HG02884 (cell line): ENCODE measurements around the gene CLDN6.
"Not testable (repeated sequence)": the region's sequence is repeated elsewhere in the genome, so short reads cannot be mapped to it uniquely, and the experiment has no call there.

Experiments used
- ATAC-seq: cut with Tn5 transposase; IDR thresholded peaks from one replicate; pipeline ENCODE4 v1.9.1; 2021; ENCODE audit warnings: mild to moderate bottlenecking, moderate library complexity; ENCODE audit not compliant: unreplicated experiment

The CLDN6 gene

DNA sequence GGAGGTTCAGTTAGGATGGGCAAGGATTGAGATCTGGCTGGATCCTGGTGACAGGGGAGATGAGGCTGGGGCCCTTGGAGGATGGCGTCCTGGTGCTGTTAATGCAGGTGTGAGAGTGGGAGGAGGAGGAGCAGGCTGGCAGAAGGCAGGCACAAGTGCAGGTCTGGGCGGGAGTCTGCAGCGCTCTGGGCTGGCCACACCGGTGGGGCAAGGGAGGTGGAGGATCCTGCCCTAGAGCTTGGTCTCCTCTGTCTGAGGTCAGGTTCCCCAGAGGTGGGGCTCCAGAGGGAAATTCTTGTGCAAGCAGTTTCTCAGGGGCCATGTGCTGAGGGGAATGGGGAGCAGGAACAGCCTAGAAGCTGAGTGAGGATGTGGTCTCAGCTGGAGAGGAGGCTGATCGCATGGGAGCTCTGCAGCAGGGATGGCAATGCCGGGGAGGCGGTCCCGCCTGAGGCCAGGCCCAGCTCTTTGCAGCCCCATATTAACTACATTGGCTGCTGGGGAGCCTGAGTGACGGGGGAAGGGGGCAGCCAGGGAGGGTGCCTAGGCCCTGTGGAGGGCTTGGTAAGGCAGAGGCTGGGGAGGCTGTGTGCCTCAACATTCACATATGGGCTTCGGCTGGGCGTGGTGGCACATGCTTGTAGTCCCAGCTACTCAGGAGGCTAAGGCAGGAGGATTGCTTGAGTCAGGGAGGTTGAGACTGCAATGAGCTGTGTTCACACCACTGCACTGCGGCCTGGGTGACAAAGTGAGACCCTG, 34.8 kb upstream of the CLDN6 start:
- not testable (repeated sequence) for ATAC-seq

DNA sequence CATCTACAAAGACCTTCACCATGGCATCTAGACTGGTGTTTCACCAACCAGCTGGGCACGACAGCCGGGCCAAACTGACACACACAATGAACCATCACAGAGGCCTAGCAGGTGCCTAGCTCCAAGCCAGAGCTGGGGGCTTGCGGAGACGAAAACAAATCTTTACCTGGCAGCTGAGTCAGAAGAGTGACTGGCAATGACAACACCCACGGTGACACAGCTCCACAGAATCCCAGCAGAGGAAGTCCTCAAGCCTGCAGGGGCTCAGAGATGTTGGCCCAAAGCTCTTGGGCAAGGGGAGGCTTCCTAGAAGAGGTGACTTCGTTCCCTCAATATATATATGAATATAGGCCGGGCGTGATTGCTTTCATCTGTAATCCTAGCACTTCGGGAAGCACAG, 33.5 kb upstream of the CLDN6 start:
- ATAC-seq: no peak

DNA sequence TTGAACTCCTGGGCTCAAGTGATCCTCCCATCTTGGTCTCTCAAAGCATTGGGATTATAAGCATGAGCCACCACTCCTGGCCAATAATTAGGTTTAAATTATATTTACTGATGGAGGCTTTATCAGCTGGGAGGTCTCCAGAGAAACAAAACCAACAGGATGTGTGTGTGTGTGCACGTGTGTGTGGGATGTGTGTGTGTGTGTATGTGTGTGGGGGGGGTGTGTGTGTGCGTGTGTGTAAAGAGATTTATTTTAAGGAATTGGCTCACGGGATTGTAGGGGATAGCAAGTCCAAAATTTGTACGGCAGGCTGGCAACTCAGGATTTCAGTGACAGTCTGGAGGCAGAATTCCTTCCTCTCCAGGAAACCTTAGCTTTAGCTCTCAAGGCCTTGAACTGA, 33.0 kb upstream of the CLDN6 start:
- no peak for ATAC-seq

DNA sequence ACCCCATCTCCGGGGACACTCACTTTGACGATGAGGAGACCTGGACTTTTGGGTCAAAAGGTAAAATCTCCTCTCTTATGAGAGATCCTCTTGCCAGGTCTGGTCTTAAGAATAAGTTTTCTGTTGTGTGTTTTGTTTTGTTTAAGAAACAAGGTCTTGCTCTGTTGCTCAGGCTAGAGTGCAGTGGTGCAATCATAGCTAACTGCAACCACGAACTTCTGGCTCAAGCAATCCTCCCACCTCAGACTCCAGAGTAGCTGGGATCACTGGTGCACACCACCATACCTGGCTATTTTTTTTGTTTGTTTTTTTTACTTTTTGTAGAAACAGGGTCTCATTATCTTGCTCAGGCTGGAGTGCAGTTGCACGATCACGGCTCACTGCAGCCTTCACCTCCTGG, 32.5 kb upstream of the CLDN6 start:
- ATAC-seq: no peak

DNA sequence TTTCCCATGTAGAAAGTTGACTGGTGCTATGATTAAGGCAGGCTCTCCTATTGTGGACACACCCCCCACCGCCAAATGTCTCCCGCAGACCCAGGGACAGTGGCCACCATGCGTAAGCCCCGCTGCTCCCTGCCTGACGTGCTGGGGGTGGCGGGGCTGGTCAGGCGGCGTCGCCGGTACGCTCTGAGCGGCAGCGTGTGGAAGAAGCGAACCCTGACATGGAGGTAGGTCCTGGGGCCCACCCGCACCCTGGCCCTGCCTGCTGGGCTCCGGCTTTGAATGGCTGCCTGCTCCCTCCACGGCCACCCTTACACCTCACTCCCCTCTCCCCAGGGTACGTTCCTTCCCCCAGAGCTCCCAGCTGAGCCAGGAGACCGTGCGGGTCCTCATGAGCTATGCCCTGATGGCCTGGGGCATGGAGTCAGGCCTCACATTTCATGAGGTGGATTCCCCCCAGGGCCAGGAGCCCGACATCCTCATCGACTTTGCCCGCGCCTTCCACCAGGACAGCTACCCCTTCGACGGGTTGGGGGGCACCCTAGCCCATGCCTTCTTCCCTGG, 32.0 kb upstream of the CLDN6 start:
- no peak for ATAC-seq

DNA sequence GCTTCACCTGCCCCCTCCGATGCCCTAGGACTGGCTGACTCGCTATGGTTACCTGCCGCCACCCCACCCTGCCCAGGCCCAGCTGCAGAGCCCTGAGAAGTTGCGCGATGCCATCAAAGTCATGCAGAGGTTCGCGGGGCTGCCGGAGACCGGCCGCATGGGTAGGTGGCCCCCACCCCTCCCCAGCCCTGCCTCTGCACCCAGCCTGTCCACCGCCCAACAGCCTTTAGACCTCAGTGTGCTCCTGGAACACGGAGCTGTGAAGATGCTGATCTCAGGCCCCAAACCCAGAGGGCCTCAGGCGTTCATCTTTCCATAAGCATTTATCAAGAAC, 29.4 kb upstream of the CLDN6 start:
- no peak for ATAC-seq

DNA sequence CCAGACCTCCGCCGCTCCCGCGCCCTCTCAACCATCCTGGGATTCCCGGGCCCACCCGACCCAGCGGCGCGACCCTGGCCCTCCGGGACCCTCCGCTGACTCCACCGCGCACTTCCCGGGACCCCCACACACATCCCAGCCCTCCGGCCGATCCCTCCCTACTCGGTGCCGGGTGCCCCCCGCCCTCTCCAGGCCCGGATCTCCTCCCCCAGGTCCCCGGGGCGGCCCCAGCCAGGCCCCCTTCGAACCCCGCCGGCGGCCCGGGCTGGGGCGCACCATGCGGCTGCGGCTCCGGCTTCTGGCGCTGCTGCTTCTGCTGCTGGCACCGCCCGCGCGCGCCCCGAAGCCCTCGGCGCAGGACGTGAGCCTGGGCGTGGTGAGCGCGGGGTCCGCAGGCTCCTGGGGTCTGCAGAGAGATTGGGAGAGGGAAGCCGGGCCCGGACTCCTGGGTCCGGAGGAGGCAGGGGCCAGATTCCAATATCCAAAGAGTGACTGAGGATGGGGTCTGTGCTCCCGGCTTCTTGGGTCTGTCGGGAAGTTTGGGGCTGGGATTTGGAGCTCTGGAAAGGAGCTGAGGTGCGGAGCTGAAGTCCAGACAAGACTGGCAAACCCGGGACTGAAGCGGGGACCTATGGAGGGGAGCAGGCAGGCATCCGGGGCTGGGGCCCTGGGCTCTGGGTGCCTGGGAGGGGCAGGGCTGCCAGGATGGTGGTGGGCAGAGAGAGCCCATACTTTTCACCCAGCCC, 28.8 kb upstream of the CLDN6 start:
- no peak for ATAC-seq

DNA sequence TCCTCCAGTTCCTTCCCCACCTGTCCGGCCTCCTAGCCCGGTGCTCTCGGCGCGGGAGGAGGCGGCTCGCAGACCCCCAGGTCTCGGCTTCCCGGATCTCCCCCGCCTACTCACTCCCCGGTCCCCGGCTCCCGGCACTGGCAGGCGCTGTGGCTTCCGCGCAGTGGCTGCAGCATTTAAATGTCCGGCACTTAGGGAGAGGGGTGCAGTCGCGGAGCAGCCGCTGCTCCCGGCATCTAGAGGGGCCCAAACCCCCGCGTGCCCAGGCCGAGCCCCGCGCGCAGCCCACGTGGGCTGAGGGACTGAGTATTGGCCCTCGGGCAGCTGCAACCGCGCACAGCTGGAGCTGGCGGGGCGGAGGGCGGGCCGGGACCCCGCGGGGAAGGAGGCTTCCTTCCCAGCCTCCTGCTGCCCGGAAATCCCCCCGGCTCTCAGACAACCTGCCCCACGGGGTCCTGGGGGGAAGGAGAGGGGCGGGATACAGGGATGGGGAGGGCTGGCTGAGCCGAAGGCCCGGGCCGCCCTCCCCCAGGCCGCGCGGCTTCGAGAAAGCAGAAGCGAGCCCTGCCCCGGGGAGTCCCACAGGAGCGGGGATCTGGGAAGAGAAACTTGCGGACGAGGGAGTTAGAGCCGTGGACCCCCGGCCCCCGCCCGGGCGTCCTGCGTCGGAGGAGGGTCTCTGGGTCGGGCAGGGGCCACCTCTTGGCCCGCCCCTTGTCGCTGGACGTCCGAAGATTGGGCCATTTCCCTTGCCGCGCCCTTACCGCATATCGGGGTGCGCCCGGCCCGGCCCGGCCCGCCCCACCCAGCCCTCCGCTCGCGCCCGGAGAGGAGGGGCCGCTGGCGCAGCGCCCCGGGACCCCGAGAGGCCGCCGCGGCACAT, 28.0 kb upstream of the CLDN6 start, which contains the start of gene MMP25:
Gene MMP25 (plus strand): TSS at position 804 of the 883 bp plus-strand sequence. CDS start 357 bp downstream, outside the sequence.
- no peak for ATAC-seq

DNA sequence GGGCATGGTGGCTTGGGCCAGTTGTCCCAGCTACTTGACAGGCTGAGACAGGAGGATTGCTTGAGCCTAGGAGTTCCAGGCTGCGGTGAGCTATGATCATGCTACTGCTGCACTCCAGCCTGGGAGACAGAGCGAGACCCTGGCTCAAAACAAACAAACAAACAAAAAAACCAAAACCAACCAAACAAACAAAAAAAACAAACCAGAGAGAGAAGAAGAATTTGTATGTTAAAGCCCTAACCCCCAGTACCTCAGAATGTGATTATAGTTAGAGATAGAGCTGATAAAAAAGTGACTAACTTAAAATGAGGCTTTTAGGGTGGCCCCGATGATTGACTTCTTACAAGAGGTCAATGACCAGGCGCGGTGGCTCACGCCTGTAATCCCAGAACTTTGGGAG, 26.7 kb upstream of the CLDN6 start:
- no peak for ATAC-seq

DNA sequence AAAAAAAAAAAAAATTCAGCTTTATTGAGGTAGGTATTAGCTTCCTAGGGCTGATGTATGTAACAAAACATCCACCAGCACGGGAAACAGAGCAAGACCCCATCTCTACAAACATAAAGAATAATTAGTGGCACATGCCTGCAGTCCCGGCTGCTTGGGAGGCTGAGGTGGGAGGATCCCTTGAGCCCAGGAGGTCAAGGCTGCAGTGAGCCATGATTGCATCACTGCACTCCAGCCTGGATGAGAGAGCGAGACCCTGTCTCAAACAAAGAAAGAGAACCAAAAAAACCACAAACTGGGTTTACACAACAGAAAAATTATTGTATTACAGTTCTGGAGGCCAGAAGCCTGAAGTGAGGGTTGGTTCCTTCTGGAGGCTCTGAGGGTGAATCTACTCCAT, 24.4 kb upstream of the CLDN6 start:
- ATAC-seq: no peak

DNA sequence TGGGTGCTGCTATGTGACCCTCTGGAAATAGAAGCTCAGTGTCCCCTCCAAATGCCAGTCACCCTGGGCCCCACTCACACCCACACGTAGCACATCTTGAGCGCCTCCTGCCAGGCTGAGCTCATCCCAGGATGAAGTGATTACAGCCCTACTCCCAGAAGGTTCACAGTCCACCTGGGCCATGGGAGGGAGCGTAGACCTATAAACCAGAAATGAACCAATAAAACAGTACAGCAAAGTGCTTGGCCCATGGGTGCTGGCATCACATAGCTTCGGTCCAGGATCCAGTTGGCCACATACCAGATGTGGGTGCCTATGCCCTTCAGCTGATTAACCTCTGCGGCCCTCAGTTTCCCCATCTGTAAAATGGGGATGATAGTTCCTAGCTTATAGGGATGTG, 20.9 kb upstream of the CLDN6 start:
- ATAC-seq: no peak

DNA sequence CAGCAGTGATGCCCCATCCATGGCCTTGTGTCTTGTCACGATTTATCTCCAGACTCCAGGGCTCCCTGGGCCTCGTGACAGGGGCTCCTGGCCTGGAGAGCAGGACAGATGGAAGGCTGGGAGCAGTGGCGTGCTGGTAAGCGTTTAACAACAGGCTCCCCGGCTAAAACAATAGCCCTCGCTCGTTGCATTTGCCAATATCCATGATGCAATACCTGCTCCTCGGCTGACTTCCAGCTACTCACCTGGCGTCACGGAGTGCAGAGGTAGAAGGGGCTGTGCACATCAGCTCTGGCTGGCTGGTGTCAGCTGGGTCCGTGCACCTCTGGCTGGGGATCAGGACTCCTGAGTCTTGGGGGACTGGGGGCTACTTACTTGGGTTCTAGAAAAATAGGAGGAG, 20.3 kb upstream of the CLDN6 start:
- ATAC-seq: no peak

DNA sequence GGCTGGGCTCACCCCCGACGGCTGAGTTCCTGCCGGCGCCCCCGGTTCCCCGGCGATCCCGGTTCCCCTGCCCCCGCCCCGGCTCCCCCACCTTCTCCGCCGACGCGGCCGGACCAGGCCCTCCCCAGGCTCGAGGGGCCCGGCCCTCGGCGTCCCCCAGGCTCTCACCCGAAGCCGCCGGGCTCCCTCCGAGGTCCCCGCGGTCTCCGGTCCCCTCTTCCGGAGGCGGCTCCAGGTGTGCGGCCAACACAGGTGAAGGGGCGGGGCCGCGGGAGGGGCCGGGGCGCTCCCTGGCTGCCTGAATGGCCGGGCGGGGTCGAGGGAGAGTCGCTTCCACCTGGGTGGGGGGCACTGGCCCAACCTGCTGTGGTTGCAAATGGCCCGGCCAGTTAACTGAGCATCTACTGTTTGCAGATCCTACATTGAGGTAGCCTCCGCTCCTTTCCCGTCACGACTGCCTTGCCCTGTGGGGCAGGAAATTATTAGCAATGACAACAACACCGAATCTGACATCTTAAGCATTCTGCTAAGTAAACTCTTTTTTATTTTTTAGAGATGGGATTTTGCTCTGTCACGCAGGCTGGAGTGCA, 18.8 kb upstream of the CLDN6 start, which contains the start of gene BICDL2:
Gene BICDL2 (minus strand): TSS at position 219 of the 590 bp plus-strand sequence. CDS start 1,448 bp downstream, outside the sequence.
- ATAC-seq: no peak

DNA sequence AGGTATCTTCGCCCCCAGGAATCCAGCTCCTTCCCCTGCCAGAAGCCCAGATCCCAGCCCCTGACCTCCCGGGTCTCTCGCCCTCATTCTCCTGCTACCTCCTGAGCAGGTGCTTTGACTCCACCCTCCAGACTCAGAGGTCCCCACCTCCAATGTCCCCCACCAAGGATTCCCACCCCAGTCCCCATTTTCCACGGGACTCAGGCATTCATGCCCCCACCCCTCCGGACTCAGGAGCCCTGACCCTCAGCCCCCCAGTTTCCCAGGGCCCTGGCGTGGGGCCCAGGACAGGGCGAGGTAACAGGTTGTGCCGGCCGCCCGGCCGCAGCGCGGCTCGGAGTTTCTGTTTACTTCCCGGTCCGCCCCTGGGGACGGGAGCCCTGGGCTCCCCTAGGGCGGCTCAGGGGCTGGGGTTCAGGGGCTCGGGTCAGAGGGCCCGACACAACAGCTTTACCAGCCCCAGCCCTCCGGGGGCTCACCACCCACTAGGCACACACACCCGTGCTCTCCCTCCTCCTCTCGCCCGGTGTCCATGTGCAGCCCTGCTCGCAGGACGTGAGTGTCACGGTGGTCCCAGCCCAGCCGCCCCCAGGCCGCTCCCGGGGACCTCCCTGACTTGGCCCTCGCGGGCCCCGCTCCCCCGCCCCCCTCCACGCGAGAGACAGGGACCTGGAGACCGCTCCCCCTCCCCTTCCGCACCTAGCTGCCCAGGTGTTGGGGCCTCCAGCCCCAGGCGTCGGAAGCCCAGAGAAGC, 18.2 kb upstream of the CLDN6 start:
- no peak for ATAC-seq

DNA sequence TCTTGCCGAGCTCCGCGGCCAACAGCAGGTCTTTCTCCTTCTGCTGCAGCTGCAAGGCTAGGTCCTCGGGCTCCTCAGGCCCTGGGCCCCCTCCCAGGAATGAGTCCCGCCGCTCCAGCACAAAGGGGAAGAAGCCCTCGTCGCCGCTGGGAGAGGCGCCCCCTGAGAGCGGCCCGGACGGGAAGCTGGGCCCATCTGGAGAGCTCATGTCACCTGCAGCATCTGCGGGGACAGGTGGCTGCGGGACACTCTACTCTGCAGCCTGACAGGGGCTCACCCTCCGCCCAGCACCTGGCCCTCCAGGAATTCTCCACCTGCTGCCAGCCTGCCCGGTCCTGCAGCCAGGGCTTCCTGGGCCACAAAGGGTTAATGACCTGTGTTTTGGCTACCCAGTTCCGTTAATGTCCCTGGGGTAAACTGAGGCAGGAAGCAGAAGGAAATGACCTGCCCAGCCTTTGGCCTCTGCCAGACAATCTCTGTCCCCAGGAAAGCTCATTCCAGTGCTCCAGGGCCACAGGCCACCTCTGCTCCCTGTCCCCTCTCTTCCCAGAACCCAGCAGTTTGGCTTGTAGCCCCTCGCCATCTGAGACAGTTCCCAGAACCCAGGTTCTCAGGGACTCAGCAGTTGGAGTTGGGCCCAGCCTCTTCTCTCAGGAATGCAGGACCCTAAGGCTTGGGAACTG, 17.4 kb upstream of the CLDN6 start:
- no peak for ATAC-seq

DNA sequence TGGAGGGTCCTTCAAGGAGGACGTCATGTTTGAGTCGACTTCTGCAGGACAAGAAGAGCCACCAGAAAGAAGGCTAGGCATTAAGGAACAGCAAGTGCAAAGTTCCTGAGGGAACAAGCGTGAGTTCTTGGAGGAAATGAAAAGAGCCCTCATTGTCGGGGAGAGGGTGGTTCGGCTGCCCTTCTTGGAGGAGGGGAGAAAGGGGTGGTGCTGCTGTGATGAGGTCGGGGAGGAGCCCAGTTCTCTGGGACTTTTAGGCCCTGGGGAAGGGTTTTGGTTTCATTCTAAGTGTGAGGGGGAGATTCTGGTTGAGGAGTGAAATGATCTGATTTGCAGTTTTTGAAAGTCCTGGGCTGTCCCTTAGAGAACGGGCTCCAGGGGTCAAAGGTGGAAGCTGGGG, 14.6 kb upstream of the CLDN6 start:
- no peak for ATAC-seq

DNA sequence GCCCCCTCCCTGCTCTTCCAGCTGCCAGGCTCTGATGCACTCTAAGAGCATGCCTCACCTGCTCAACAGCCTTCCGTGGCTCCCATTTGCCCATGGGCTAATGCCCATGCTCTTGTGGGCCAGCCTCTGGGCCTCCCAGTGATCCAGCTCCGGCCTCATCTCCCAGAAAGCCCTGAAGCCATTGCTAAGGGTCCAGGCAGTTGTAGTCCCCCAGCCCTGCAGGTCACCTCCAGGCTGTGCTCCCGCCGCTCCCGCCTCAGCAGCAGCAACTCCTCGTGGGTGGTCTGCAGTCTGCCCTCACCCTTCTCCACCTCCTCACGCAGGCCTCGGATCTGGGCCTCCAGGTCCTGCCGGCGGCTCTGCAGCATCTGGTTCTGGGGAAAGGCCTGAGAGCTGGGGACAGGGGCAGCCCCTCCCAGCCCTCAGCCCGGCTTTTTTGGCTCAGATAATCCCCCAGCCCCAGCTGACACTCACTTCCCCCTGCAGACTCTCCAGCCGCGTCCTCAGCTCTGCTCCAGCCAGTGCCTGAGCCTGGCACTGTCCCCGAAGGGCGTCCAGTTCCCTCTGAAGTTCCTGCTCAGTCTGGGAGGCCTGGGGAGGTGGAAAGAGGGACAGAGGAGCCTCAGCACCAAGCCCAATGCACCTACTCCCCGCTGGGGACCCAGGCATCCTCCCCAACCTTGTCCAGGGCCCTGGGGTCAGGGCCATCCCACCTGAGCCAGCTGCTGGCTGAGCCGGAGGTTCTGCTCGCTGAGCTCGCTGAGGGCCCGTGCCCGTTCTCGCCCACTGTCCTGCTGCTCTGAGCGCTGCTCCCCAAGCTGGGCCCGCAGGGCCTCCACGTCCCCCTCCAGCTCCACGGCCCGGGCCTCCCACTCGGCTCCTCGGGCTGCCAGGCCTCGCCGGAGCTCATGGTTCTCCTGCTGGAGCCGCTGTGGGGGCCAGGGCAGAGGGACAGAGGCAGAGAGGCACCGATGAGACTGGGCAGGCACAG, 12.5 kb upstream of the CLDN6 start:
- no peak for ATAC-seq
